ENCODE results near the gene PRRT1B. TPM values are rescaled to one million over a fixed set of nuclear protein-coding genes. Genes with fewer than 3 reads are reported as not detected.

The PRRT1B gene
- total and polyA plus RNA-seq, 2 experiments from 2014 or later, result 0.24 TPM; not detected in 1

DNA sequence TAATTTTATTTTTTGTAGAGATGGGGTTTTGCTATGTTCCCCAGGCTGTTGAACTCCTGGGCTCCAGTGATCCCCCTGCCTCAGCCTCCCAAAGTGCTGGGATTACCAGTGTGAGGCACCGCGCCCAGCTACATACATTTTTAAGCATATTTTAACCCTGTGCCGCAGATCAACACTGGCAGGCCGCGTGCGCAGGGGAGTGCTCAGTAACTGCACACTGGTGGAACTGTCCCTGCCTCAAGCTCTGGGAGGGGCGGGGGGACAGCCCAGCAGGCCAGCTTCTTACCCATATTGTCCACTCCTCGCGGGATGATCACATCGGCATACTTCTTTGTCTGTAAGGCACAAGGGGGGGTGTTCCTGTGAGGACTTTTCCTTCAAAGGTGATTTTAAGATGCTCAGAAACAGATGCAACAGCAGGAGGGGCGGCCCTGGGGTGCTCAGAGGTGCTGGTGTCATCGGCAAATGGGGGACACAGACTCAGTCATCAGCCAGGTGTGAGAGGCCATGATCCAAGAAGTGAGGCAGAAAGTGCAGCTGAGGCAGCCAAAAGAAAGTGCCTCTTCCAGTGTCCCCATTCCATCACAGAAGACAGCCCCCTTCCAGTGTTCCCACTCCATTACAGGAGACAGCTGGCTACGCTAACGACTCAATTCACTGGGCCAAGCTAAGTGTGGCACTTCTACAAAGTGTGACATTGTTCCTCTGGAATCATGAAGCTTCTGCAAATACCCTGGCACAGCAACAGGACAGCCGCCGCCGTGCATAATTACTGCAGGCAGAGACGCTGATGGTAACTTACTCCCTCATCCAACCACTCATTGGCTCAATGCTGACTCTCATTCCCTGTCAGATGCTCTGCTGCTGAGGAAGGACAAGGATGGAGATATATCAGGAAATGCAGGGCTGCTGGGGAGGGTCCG, 19.4 kb upstream of the PRRT1B start:
- Histone ChIP-seq H2AFZ (no peak overlapping the region), H3K27me3 (ENCODE audit: insufficient read depth) (no peaks in the 10 kb centered on the region), H3K79me2 (replicated peaks; ENCODE audit: insufficient read depth) (peaks cover 6% of the 10 kb centered on the region; the same call in 1 of the 2 replicates), H3K36me3 (ENCODE audit: insufficient read depth) (peaks cover 14% of the 10 kb centered on the region; the same call in 1 of the 2 replicates), H3K27ac (ENCODE audit: low read depth) (no peak overlapping the region), H3K4me1 (ENCODE audit: insufficient read depth) (0 out of 2 replicates have a peak, but pooled peaks cover 4% of the 10 kb centered on the region), H3K4me3 (no peak overlapping the region), H3K9me2 (ENCODE audit: insufficient read depth) (no peaks in the 10 kb centered on the region), H3F3A (replicated peaks; ENCODE audit: low read depth) (0 out of 2 replicates have a peak, but pooled peaks cover 7% of the 10 kb centered on the region), H3K4me2 (no peak overlapping the region), H4K20me1 (replicated peaks; ENCODE audit: insufficient read depth) (no peaks in the 10 kb centered on the region; the same call in 1 of the 2 replicates)
- Mint-ChIP-seq H3K9me3 (no peaks in the 10 kb centered on the region), H3K4me3 (no peak overlapping the region), H3K27me3 (ENCODE audit: insufficient read depth, low read depth, poor library complexity) (peaks cover 16% of the 10 kb centered on the region), H3K4me1 (peaks cover 6% of the 10 kb centered on the region; the same call in 2 of the 3 replicates), H3K27ac (no peak overlapping the region), H3K36me3 (ENCODE audit: low read depth) (peaks cover 78% of the 10 kb centered on the region)
- DNase-seq (ENCODE audit: low spot score) (no peak), ATAC-seq (no peak)
- TF ChIP-seq STAT1 (IDR thresholded peaks at IDR 0.05; ENCODE audit: unreplicated experiment) (no peak), EZH2 (IDR thresholded peaks at IDR 0.05; ENCODE audit: low read depth, unreplicated experiment) (no peak), POLR2AphosphoS5 (IDR thresholded peaks at IDR 0.05; ENCODE audit: low read depth) (no peak), EZH2phosphoT487 (IDR thresholded peaks at IDR 0.05; ENCODE audit: unreplicated experiment) (no peak), ZNF114 (CRISPR knock-in tag; IDR thresholded peaks at IDR 0.05) (no peak), CREB1 (CRISPR knock-in tag; IDR thresholded peaks at IDR 0.05; ENCODE audit: low read depth) (no peak), JUNB (IDR thresholded peaks at IDR 0.05; ENCODE audit: unreplicated experiment) (no peak), ZNF331 (CRISPR knock-in tag; IDR thresholded peaks at IDR 0.05; ENCODE audit: low read depth) (no peak), NANOG (IDR thresholded peaks at IDR 0.05; ENCODE audit: borderline replicate concordance) (no peak)
- TF ChIP-seq, protein P1, sequence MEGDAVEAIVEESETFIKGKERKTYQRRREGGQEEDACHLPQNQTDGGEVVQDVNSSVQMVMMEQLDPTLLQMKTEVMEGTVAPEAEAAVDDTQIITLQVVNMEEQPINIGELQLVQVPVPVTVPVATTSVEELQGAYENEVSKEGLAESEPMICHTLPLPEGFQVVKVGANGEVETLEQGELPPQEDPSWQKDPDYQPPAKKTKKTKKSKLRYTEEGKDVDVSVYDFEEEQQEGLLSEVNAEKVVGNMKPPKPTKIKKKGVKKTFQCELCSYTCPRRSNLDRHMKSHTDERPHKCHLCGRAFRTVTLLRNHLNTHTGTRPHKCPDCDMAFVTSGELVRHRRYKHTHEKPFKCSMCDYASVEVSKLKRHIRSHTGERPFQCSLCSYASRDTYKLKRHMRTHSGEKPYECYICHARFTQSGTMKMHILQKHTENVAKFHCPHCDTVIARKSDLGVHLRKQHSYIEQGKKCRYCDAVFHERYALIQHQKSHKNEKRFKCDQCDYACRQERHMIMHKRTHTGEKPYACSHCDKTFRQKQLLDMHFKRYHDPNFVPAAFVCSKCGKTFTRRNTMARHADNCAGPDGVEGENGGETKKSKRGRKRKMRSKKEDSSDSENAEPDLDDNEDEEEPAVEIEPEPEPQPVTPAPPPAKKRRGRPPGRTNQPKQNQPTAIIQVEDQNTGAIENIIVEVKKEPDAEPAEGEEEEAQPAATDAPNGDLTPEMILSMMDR (conservative IDR thresholded peaks at IDR 0.05; ENCODE audit: low read depth in 2 of 2), result no peak
- TF ChIP-seq, protein P2, sequence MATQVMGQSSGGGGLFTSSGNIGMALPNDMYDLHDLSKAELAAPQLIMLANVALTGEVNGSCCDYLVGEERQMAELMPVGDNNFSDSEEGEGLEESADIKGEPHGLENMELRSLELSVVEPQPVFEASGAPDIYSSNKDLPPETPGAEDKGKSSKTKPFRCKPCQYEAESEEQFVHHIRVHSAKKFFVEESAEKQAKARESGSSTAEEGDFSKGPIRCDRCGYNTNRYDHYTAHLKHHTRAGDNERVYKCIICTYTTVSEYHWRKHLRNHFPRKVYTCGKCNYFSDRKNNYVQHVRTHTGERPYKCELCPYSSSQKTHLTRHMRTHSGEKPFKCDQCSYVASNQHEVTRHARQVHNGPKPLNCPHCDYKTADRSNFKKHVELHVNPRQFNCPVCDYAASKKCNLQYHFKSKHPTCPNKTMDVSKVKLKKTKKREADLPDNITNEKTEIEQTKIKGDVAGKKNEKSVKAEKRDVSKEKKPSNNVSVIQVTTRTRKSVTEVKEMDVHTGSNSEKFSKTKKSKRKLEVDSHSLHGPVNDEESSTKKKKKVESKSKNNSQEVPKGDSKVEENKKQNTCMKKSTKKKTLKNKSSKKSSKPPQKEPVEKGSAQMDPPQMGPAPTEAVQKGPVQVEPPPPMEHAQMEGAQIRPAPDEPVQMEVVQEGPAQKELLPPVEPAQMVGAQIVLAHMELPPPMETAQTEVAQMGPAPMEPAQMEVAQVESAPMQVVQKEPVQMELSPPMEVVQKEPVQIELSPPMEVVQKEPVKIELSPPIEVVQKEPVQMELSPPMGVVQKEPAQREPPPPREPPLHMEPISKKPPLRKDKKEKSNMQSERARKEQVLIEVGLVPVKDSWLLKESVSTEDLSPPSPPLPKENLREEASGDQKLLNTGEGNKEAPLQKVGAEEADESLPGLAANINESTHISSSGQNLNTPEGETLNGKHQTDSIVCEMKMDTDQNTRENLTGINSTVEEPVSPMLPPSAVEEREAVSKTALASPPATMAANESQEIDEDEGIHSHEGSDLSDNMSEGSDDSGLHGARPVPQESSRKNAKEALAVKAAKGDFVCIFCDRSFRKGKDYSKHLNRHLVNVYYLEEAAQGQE (IDR thresholded peaks at IDR 0.05; ENCODE audit: unreplicated experiment), result no peak
- TF ChIP-seq, protein P3, sequence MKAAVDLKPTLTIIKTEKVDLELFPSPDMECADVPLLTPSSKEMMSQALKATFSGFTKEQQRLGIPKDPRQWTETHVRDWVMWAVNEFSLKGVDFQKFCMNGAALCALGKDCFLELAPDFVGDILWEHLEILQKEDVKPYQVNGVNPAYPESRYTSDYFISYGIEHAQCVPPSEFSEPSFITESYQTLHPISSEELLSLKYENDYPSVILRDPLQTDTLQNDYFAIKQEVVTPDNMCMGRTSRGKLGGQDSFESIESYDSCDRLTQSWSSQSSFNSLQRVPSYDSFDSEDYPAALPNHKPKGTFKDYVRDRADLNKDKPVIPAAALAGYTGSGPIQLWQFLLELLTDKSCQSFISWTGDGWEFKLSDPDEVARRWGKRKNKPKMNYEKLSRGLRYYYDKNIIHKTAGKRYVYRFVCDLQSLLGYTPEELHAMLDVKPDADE (IDR thresholded peaks at IDR 0.05), result no peak
- TF ChIP-seq, protein P4, sequence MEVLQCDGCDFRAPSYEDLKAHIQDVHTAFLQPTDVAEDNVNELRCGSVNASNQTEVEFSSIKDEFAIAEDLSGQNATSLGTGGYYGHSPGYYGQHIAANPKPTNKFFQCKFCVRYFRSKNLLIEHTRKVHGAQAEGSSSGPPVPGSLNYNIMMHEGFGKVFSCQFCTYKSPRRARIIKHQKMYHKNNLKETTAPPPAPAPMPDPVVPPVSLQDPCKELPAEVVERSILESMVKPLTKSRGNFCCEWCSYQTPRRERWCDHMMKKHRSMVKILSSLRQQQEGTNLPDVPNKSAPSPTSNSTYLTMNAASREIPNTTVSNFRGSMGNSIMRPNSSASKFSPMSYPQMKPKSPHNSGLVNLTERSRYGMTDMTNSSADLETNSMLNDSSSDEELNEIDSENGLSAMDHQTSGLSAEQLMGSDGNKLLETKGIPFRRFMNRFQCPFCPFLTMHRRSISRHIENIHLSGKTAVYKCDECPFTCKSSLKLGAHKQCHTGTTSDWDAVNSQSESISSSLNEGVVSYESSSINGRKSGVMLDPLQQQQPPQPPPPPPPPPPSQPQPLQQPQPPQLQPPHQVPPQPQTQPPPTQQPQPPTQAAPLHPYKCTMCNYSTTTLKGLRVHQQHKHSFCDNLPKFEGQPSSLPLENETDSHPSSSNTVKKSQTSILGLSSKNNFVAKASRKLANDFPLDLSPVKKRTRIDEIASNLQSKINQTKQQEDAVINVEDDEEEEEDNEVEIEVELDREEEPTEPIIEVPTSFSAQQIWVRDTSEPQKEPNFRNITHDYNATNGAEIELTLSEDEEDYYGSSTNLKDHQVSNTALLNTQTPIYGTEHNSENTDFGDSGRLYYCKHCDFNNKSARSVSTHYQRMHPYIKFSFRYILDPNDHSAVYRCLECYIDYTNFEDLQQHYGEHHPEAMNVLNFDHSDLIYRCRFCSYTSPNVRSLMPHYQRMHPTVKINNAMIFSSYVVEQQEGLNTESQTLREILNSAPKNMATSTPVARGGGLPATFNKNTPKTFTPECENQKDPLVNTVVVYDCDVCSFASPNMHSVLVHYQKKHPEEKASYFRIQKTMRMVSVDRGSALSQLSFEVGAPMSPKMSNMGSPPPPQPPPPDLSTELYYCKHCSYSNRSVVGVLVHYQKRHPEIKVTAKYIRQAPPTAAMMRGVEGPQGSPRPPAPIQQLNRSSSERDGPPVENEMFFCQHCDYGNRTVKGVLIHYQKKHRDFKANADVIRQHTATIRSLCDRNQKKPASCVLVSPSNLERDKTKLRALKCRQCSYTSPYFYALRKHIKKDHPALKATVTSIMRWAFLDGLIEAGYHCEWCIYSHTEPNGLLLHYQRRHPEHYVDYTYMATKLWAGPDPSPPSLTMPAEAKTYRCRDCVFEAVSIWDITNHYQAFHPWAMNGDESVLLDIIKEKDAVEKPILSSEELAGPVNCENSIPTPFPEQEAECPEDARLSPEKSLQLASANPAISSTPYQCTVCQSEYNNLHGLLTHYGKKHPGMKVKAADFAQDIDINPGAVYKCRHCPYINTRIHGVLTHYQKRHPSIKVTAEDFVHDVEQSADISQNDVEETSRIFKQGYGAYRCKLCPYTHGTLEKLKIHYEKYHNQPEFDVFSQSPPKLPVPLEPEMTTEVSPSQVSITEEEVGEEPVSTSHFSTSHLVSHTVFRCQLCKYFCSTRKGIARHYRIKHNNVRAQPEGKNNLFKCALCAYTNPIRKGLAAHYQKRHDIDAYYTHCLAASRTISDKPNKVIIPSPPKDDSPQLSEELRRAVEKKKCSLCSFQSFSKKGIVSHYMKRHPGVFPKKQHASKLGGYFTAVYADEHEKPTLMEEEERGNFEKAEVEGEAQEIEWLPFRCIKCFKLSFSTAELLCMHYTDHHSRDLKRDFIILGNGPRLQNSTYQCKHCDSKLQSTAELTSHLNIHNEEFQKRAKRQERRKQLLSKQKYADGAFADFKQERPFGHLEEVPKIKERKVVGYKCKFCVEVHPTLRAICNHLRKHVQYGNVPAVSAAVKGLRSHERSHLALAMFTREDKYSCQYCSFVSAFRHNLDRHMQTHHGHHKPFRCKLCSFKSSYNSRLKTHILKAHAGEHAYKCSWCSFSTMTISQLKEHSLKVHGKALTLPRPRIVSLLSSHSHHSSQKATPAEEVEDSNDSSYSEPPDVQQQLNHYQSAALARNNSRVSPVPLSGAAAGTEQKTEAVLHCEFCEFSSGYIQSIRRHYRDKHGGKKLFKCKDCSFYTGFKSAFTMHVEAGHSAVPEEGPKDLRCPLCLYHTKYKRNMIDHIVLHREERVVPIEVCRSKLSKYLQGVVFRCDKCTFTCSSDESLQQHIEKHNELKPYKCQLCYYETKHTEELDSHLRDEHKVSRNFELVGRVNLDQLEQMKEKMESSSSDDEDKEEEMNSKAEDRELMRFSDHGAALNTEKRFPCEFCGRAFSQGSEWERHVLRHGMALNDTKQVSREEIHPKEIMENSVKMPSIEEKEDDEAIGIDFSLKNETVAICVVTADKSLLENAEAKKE (CRISPR knock-in tag; IDR thresholded peaks at IDR 0.05), result no peak

Measured in GM23338 (cell line).